Ascending aorta (tissue), 2 donors: ENCODE measurements around the gene EFNB2. TPM values are rescaled to one million over a fixed set of nuclear protein-coding genes. Genes with fewer than 3 reads are reported as not detected.

Source experiments
- DNase-seq, 2 donors: peaks; one replicate each; pipeline ENCODE4 v3.0.0-alpha.2; 2019; ENCODE audit warnings: low spot score in 2 of 2
- H3K27ac ChIP-seq, 2 donors: fragments of 200-600 bp; sonication (generic); one replicate each; pipeline ENCODE4 v1.5.1; 2016 to 2017; ENCODE audit warnings: mild to moderate bottlenecking in 1 of 2
- H3K27me3 ChIP-seq: fragments of 200-600 bp; sonication (generic); one replicate; pipeline ENCODE4 v1.5.1; 2017
- H3K36me3 ChIP-seq, 2 donors: fragments of 200-600 bp; sonication (generic); one replicate each; pipeline ENCODE4 v1.5.1; 2016
- H3K4me1 ChIP-seq, 2 donors: fragments of 200-600 bp; sonication (generic); one replicate each; pipeline ENCODE4 v1.5.1; 2016 to 2017; ENCODE audit warnings: mild to moderate bottlenecking in 1 of 2
- H3K4me3 ChIP-seq, 2 donors: fragments of 200-600 bp; sonication (generic); one replicate each; pipeline ENCODE4 v1.5.1; 2016 to 2017; ENCODE audit warnings: mild to moderate bottlenecking in 1 of 2
- H3K9me3 ChIP-seq, 2 donors: fragments of 200-600 bp; sonication (generic); one replicate each; pipeline ENCODE4 v1.5.1; 2016
- CTCF ChIP-seq, 3 experiments: fragments of 200-600 bp in 2 of 3; fragments of 450-650 bp in 1 of 3; sonication (generic) in 2 of 3; IDR thresholded peaks; one replicate each; pipeline ENCODE4 v1.5.1; 2016 to 2019; ENCODE audit warnings: antibody characterized with exemption in 3 of 3, mild to moderate bottlenecking in 1 of 3, moderate library complexity in 1 of 3
- intact Hi-C: fragments of 100-400 bp; cut with DNase I; formaldehyde crosslinking; loops from one replicate; pipeline ENCODE4 v1.15.1; 2023
- total RNA-seq: library from RNA; depleted of rRNA; stranded (reverse); fragments of >200 nt; gene quantifications from one replicate; pipeline ENCODE4 v1.1.0, GENCODE V29; 2016

Gene EFNB2
- total RNA-seq, 1 donor from 2014 or later, result 38.0 TPM

DNA sequence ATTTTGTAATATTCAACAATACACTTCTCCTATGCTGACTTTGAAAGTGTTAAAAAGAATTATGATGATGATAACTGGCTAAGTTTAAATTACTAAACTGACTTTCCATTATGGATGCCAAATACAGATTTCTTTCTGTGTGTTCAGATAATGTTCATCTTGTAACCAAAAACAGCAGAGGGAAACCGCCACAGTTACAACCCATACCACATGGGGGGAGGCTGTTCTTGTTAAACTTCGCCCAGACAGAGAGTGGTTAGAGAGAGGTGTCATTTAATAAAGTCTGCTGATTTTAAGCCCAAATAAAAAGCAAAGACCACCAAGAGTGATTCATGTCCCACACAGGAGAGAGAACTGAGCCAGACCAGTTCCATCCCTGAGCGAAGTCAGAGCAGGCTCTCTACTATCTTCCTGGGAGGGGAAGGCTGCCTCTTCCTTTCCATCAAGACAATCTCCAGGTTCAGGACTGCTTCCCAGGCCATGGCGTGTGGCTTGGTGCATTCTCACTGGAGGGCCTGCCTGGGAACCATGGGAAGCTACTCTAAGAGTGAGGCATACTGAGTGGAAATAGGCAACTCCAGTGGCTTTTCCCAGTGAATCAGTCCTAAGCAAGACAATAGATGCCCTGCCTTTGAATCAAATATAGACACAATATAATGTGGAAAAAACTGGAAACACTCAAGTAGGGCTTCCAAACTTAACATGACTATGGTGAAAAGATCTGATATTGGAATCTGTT, 18.2 kb downstream of the EFNB2 start:
- Histone ChIP-seq H3K36me3 (no peaks in the 10 kb centered on the region), H3K27me3 (no peaks in the 10 kb centered on the region), H3K4me3 (no peak overlapping the region), H3K4me1 (peaks cover 0 to 9% of the 10 kb centered on the region in 2 donors), H3K9me3 (no peaks in the 10 kb centered on the region), H3K27ac (no peak overlapping the region)
- no peak for TF ChIP-seq CTCF (IDR thresholded peaks at IDR 0.05)
- DNase-seq, result no peak
- intact Hi-C loops, result no loop called here

GRCh38 chr13:106515635-106516254, 19.7 kb downstream of the EFNB2 start:
- Histone ChIP-seq H3K4me1 (peaks cover 0 to 9% of the 10 kb centered on the region in 2 donors), H3K4me3 (no peak overlapping the region), H3K27ac (no peak overlapping the region), H3K9me3 (no peaks in the 10 kb centered on the region), H3K36me3 (peaks cover 0 to 10% of the 10 kb centered on the region in 2 donors), H3K27me3 (no peaks in the 10 kb centered on the region)
- no peak for TF ChIP-seq CTCF (IDR thresholded peaks at IDR 0.05)
- DNase-seq, result no peak
- intact Hi-C loops, result no loop called here

GRCh38 chr13:106514928-106515634, 20.4 kb downstream of the EFNB2 start:
- Histone ChIP-seq H3K4me3 (no peak overlapping the region), H3K4me1 (peaks cover 0 to 6% of the 10 kb centered on the region in 2 donors), H3K9me3 (no peaks in the 10 kb centered on the region), H3K36me3 (peaks cover 0 to 16% of the 10 kb centered on the region in 2 donors), H3K27ac (no peak overlapping the region), H3K27me3 (no peaks in the 10 kb centered on the region)
- intact Hi-C loops, result no loop called here
- DNase-seq, result no peak
- no peak for TF ChIP-seq CTCF (IDR thresholded peaks at IDR 0.05)

- Histone ChIP-seq H3K4me1 (peaks cover 0 to 3% of the 10 kb centered on the region in 2 donors), H3K36me3 (peaks cover 0 to 17% of the 10 kb centered on the region in 2 donors), H3K27me3 (no peaks in the 10 kb centered on the region), H3K27ac (no peak overlapping the region), H3K4me3 (no peak overlapping the region), H3K9me3 (no peaks in the 10 kb centered on the region)
- no peak for TF ChIP-seq CTCF (IDR thresholded peaks at IDR 0.05)
- DNase-seq, result no peak
- intact Hi-C loops, result no loop called here
Measured at GRCh38 chr13:106513025-106513983, 22.2 kb downstream of the EFNB2 start.
